ENCODE measurements around the gene OR9A2. TPM values are rescaled to one million over a fixed set of nuclear protein-coding genes. Genes with fewer than 3 reads are reported as not detected.

OR9A2 gene
- total and polyA plus RNA-seq, 10 of the 15 experiments (the other 5 are each of a cell fraction or from before 2014, with no cell fraction given): not detected

DNA sequence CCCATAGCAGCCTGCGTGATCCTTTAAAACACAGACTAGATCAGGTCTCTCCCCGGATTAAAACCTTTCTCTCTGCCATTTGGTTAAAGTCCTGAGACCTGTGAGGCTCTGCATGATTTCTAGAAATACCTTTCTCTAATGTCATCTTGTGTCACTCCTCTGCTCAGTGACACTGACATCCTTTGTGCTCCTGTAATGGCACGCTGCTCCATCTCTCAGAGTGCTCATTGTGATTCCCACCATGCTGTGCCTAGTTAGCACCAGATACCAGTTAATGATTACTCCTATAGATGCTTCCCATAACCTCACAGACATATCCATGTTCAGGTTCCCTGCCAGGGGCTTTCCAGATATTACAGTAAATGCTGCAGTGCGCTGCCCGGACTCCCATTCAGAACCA, 11.7 kb upstream of the OR9A2 start (continued):
- TF ChIP-seq ZNF207 (IDR thresholded peaks at IDR 0.05; ENCODE audit: borderline replicate concordance) (no peak), MTA3 (IDR thresholded peaks at IDR 0.05; ENCODE audit: borderline replicate concordance, low read length) (no peak), TCF3 (IDR thresholded peaks at IDR 0.05; ENCODE audit: borderline replicate concordance, insufficient read depth, low read depth, low read length) (no peak), SMARCA5 (IDR thresholded peaks at IDR 0.05) (no peak), ZNF24 (IDR thresholded peaks at IDR 0.05) (no peak), CTCF (IDR thresholded peaks at IDR 0.05 in 2 of 3, conservative IDR thresholded peaks at IDR 0.05 in 1 of 3; ENCODE audit: control insufficient read depth in 2 of 3, extremely low read depth in 1 of 3, insufficient read depth in 1 of 3, low read depth in 3 of 3, low read length in 3 of 3) (no peak), NBN (IDR thresholded peaks at IDR 0.05) (no peak)

DNA sequence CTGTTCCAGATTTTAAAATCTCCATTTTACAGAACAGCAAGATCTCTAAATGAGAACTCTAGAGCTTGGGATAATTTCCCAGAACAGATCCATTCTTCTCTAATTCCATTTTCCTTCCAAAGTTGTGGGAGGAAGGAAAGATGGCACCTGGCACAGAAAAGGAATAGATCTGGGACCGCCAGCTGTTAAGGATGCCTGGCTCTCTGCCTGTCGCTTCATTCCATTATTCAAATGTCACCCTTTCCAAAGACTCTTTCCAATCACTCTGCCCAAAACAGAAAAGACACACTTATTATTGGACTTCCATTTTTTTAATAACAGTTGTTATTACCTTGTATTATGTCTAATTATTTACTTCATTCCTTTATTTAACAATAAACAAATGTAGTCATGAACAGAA, 751 bp upstream of the OR9A2 start:
- FAIRE-seq (no peak), ATAC-seq (no peak), DNase-seq (ENCODE audit: low read depth, low spot score) (no peak)
- BruUV-seq (replicated peaks): no TSS peak
- ChIA-PET RAD21 (ENCODE audit: unreplicated experiment) (no interaction called here), SMC1A (ENCODE audit: uncharacterized antibody, unreplicated experiment) (interaction anchor here (0.7 to 2.2 kb wide), 3 partner anchors 9 to 188 kb away, joined by 3 to 6 read pairs (median 4); no protein-coding TSS in a partner anchor), POLR2A (no interaction called here), CTCF (interaction anchor here (0.6 to 1.4 kb wide), 2 partner anchors 22 to 188 kb away, joined by 3 to 4 read pairs; no protein-coding TSS in a partner anchor)
- Histone ChIP-seq H3K4me3 (no peak overlapping the region), H2AFZ (ENCODE audit: control insufficient read depth, low read depth, low read length) (no peak overlapping the region), H3K4me2 (ENCODE audit: control insufficient read depth, insufficient read depth) (no peak overlapping the region), H3K9me3 (replicated peaks; ENCODE audit: control insufficient read depth, insufficient read depth, low read length) (no peaks in the 10 kb centered on the region), H3K27ac (ENCODE audit: control insufficient read depth, insufficient read depth) (no peak overlapping the region), H3K9ac (ENCODE audit: control insufficient read depth, insufficient read depth, low read length) (no peak overlapping the region), H4K20me1 (ENCODE audit: control insufficient read depth, insufficient read depth) (no peaks in the 10 kb centered on the region), H3K79me2 (ENCODE audit: control insufficient read depth, insufficient read depth, low read length) (no peaks in the 10 kb centered on the region), H3K4me1 (ENCODE audit: control insufficient read depth, insufficient read depth, low read length) (no peaks in the 10 kb centered on the region), H3K36me3 (ENCODE audit: control insufficient read depth in 2 of 2, insufficient read depth in 2 of 2, low read length in 1 of 2) (no peaks in the 10 kb centered on the region), H3K27me3 (replicated peaks in 1 of 2; ENCODE audit: control insufficient read depth in 2 of 2, insufficient read depth in 2 of 2, low read length in 1 of 2) (no peaks in the 10 kb centered on the region; a peak in 1 of 4 replicates)
- WGBS (ENCODE audit: insufficient coverage, insufficient replicate concordance, low lambda C conversion rate, missing lambda C conversion rate): 49% methylated on average over 2 of the region's 2 CpGs
- in situ Hi-C loops (cut with MboI): no loop called here
- intact Hi-C loops (cut with micrococcal nuclease; ENCODE audit: unreplicated experiment): no loop called here
- TF ChIP-seq CREB1 (IDR thresholded peaks at IDR 0.05; ENCODE audit: low read depth) (no peak), IKZF2 (IDR thresholded peaks at IDR 0.05) (no peak), SIX5 (IDR thresholded peaks at IDR 0.05; ENCODE audit: low read depth, low read length, severe bottlenecking) (no peak)
- TF ChIP-seq, protein P1, sequence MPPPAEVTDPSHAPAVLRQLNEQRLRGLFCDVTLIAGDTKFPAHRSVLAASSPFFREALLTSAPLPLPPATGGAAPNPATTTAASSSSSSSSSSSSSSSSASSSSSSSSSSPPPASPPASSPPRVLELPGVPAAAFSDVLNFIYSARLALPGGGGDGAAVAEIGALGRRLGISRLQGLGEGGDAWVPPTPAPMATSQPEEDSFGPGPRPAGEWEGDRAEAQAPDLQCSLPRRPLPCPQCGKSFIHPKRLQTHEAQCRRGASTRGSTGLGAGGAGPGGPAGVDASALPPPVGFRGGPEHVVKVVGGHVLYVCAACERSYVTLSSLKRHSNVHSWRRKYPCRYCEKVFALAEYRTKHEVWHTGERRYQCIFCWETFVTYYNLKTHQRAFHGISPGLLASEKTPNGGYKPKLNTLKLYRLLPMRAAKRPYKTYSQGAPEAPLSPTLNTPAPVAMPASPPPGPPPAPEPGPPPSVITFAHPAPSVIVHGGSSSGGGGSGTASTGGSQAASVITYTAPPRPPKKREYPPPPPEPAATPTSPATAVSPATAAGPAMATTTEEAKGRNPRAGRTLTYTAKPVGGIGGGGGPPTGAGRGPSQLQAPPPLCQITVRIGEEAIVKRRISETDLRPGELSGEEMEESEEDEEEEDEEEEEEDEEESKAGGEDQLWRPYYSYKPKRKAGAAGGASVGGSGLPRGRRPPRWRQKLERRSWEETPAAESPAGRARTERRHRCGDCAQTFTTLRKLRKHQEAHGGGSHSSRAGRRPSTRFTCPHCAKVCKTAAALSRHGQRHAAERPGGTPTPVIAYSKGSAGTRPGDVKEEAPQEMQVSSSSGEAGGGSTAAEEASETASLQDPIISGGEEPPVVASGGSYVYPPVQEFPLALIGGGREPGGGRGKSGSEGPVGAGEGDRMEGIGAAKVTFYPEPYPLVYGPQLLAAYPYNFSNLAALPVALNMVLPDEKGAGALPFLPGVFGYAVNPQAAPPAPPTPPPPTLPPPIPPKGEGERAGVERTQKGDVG (CRISPR knock-in tag; IDR thresholded peaks at IDR 0.05): no peak
- TF ChIP-seq, protein P2, sequence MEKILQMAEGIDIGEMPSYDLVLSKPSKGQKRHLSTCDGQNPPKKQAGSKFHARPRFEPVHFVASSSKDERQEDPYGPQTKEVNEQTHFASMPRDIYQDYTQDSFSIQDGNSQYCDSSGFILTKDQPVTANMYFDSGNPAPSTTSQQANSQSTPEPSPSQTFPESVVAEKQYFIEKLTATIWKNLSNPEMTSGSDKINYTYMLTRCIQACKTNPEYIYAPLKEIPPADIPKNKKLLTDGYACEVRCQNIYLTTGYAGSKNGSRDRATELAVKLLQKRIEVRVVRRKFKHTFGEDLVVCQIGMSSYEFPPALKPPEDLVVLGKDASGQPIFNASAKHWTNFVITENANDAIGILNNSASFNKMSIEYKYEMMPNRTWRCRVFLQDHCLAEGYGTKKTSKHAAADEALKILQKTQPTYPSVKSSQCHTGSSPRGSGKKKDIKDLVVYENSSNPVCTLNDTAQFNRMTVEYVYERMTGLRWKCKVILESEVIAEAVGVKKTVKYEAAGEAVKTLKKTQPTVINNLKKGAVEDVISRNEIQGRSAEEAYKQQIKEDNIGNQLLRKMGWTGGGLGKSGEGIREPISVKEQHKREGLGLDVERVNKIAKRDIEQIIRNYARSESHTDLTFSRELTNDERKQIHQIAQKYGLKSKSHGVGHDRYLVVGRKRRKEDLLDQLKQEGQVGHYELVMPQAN (conservative IDR thresholded peaks at IDR 0.05): no peak
- TF ChIP-seq, protein P3, sequence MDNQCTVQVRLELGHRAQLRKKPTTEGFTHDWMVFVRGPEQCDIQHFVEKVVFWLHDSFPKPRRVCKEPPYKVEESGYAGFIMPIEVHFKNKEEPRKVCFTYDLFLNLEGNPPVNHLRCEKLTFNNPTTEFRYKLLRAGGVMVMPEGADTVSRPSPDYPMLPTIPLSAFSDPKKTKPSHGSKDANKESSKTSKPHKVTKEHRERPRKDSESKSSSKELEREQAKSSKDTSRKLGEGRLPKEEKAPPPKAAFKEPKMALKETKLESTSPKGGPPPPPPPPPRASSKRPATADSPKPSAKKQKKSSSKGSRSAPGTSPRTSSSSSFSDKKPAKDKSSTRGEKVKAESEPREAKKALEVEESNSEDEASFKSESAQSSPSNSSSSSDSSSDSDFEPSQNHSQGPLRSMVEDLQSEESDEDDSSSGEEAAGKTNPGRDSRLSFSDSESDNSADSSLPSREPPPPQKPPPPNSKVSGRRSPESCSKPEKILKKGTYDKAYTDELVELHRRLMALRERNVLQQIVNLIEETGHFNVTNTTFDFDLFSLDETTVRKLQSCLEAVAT (IDR thresholded peaks at IDR 0.05): no peak
